HG03060 (cell line): ENCODE results near the gene GAL3ST2.
"Not testable (repeated sequence)": the region's sequence is repeated elsewhere in the genome, so short reads cannot be mapped to it uniquely, and the experiment has no call there.

Experiments used
- ATAC-seq: cut with Tn5 transposase; IDR thresholded peaks from one replicate; pipeline ENCODE4 v1.9.1; 2021; ENCODE audit warnings: low read depth, moderate number of reproducible peaks; ENCODE audit not compliant: unreplicated experiment

GAL3ST2 gene

GRCh38 chr2:241817126-241817820 is 40.7 kb downstream of the GAL3ST2 start:
- no peak for ATAC-seq

DNA sequence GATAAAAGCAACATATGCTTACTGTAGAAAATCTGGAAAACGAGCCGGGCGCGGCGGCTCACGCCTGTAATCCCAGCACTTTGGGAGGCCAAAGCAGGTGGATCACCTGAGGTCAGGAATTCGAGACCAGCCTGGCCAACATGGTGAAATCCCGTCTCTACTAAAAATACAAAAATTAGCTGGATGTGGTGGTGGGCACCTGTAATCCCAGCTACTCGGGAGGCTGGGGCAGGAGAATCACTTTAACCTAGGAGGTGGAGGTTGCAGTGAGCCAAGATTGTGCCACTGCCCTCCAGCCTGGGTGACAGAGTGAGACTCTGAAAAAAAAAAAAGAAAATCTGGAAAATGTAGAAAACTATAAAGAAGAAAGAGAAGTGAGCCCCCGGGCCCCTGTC is 41.2 kb downstream of the GAL3ST2 start:
- not testable (repeated sequence) for ATAC-seq

DNA sequence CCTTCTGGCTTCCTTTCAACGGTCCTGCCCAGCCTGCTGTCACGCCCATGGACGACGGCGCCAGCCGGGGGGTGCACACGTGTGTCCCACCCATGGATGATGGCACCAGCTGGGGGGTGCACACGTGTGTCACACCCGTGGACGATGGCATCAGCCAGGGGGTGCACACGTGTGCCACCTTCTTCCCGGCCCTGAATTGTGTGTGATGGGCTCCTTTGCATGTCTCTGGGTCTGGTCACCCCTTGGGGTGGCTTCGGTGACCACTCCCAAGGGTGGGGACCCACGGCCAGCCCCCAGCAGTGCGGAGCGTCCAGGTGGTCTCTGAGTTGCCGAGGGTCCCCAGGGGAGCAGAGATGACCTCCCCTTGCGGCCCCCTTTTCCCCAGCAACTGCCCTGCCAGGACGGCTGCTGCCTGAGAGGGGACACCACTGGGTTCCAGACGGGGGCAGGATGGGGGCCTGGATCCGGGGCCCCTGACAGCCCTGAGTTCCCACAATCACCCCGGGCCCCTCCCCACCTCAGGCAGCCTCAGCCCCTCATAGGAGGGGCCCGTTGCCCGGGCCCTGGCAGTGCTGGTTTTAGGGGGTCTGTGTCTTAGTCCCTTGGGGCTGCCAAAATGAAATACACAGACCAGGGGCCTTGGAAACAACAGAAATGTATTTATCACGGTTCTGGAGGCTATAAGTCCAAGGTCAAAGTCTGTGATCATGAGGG is 41.8 kb downstream of the GAL3ST2 start:
- ATAC-seq: no peak

DNA sequence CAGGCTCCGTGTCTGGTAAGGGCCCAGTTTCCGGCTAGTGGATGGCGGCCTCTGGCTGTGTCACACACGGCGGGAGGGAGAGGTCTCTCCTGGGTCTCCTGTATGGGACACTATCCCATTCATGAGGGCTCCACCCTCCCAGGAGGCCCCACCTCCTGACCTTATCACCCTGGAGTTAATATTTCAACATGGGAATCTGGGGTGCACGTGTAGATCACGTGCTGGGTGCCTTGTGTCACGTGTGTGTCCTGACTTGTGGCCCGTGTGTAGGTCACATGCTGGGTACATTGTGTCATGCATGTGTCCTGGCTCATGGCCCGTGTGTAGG is 42.3 kb downstream of the GAL3ST2 start:
- no peak for ATAC-seq

- not testable (repeated sequence) for ATAC-seq
These were observed 43.5 kb downstream of the GAL3ST2 start for GRCh38 chr2:241819947-241820624.

DNA sequence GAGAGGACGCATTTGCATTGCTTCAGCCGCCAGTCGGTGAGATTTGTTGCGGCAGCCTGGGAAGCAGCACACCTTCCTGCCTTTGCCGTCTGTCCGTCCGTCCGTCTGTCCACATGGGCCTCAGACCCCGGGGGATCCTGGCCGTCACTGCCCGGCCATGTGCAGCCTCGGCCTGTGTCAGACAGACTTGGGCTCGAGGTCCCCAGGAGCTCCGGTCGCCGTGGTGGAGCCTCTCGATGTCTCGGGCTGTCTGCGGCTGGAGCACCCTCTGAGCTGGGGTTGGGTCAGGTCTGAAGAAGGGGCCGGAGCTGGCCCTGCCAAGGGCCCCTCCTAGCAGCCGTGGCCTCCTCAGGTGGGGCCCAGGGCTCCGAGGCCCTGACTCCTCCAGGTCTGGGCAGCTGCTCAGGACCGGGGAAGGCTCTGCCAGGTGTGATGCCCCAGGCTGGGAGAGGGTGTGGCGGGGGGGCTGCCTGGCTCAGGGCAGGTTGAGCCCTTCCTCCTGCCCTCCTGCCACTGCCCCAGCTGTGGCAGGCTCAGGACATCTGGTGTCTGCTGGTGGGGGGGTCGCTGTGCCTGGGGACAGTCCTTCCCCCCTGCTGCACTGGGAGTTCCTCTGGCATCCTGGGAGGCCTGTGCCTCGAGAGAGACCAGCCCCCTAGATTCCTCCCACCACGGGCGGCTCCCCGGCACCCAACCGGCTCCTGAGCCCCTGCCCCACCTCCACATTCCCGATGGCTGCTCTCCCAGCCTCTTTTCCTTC is 44.2 kb downstream of the GAL3ST2 start:
- no peak for ATAC-seq

- ATAC-seq: no peak
These were observed 45.0 kb downstream of the GAL3ST2 start for GRCh38 chr2:241821460-241822263.

DNA sequence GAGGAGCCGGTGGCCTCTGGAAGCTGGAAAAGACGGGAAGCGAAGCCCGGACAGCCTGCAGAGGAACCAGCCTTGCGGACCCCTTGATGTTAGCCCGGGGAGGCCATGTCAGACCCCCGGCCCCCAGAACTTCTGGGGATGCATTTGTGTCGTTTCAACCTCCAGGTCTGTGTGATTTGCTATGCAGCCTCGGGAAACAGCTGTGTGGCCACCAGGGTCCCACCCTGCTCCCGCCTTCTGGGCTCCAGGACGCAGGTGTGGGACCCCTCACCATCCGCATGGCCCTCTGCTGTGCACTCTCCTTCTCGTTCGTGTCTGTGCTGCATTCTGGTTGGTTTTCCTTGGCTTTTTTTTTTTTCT is 45.6 kb downstream of the GAL3ST2 start:
- no peak for ATAC-seq

DNA sequence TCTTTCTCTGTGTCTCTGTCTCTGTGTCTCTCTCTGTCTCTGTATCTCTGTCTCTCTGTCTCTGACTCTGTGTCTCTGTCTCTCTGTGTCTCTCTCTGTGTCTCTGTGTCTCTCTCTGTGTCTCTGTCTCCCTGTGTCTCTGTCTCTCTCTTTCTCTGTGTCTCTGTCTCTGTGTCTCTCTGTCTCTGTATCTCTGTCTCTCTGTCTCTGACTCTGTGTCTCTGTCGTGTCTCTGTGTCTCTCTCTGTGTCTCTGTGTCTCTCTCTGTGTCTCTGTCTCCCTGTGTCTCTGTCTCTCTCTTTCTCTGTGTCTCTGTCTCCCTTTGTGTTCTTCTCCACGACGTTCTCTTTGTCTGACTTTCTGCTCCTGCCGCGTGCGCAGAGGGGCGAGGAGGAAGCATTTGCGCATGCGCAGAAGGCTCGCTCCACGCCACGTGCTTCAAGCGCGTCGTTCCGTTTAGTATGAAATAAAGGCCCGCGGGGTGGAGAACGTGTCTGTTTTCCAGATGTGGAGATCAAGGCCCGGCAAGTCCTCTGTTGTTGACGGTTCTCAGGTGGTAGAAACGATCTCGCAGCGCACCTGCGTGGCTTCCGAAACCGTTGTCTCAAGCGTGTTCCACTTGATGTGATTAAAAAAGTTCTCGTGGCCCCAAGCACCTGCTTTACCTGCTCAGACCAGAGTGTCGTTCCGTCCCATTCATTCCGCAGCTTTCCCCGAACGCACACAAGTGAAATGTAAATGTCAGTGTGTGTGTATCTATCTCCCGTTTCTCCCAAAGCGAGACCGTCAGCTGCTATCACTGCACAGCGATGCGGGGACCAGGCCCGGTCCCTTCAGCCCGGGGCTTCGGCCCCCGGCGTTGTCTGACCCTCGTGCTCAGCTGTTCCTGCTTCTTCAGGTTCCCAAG is 47.2 kb downstream of the GAL3ST2 start:
- ATAC-seq: not testable (repeated sequence)

GRCh38 chr2:241827394-241827793 is 50.8 kb downstream of the GAL3ST2 start:
- no peak for ATAC-seq

GRCh38 chr2:241833101-241833663 is 56.6 kb downstream of the GAL3ST2 start:
- ATAC-seq: no peak

DNA sequence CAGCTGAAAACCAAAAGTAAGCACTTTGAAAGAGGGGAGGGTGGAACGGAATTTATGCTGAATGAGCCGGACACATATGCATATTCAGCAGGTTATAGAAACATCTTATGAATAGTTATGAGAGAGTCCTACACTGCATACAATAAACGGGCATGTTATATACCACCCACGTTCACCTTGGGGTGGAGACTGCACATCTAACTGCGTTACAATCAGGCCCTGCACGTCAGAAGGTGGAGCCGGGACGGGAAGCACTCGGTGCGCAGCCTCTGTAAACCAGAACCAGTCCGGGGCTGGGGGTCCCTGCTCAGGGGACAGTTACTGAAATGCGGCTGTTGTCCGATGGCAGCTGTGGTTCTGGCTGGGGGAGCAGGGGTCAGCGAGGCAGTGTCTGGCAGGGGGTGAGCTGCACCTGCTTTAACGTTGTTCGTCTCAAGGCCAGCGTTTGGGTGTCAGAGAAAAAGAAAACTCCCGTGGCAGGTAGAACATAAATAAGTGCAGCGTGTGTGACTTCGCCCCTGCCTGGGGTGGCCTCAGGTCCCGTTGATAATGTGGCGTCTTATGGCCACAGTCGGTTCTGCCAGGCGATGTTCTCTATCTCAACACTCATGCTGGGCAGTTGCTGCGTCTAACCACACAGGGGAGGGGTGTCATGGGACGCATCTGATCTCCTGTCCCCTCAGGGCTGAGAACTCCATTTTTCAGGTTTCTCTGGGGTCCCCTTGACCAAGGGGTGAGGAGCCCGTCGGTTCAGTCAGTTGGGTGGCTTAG is 57.3 kb downstream of the GAL3ST2 start:
- ATAC-seq: not testable (repeated sequence)

DNA sequence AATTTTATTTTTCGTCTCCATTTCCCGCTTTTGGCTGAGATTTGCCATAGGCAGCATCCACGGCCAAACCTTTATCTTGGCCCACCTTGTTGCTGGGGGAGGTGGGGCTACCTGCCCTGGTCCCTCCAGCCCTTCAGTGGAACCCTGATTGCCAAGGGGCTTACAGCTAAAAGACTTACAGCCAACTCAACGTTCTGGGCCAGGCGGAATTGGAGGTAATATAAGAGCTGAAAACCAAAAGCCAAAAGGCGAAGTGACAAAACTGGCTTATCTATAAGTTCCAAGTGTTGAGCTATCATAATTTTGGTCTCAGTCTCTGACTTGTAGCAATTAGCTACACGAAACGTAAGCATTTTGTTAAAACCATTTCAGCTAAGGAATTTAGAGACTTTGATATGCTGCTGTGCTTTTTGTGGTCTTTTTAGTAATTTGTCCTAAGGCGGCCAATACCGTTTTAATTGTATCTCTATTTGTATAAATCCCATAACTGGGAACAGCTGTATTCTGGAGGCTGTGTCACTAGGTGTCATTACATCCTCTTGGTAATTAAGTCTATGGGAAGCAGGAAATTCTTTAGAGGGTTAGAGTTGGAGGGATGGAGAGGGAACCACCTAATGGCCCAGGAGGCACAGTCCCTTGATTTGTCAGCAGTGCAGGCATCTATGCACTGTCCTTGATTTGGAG is 58.0 kb downstream of the GAL3ST2 start:
- no peak for ATAC-seq

GRCh38 chr2:241835611-241836010 is 59.0 kb downstream of the GAL3ST2 start:
- ATAC-seq: no peak

DNA sequence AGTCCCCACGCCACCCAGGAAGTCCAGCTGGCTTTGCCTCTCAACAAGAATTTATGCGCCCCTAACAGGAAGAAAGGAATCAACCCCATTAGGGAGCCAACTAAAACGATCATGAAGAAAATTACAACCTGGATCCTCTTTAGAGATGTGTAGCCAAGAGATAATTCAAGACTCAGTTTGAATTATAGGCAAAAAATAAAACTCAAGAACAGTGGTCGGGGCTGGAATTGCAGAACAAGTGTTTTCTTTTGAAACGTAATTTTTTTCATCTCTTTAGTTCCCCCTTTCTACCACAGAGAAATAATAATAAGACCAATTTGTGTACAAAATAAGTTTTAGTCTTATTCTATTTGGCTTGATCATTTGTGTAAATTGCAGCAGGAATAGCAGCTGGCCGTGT is 59.7 kb downstream of the GAL3ST2 start:
- ATAC-seq: no peak

- ATAC-seq: no peak
These were observed 60.8 kb downstream of the GAL3ST2 start for GRCh38 chr2:241837197-241837965.
